BLaER1 (cell line): ENCODE measurements around the gene TEX48.
A peak's percentile ranks its signal among the peaks of the same experiment; 100 is the strongest.

Experiments
- H3K27ac ChIP-seq: shearing (Covaris generic); formaldehyde crosslinking; 2 replicates; pipeline ENCODE4 v1.8.1; 2022
- H3K27me3 ChIP-seq: shearing (Covaris generic); formaldehyde crosslinking; 2 replicates; pipeline ENCODE4 v1.8.1; 2022
- H3K36me3 ChIP-seq: shearing (Covaris generic); formaldehyde crosslinking; 2 replicates; pipeline ENCODE4 v1.8.1; 2022
- H3K4me1 ChIP-seq: shearing (Covaris generic); formaldehyde crosslinking; 2 replicates; pipeline ENCODE4 v1.8.1; 2022
- H3K4me2 ChIP-seq: shearing (Covaris generic); formaldehyde crosslinking; 2 replicates; pipeline ENCODE4 v1.8.1; 2022
- H3K4me3 ChIP-seq: shearing (Covaris generic); formaldehyde crosslinking; 2 replicates; pipeline ENCODE4 v1.8.1; 2022
- H3K9ac ChIP-seq: shearing (Covaris generic); formaldehyde crosslinking; 2 replicates; pipeline ENCODE4 v1.8.1; 2022
- H3K9me3 ChIP-seq: shearing (Covaris generic); formaldehyde crosslinking; 2 replicates; pipeline ENCODE4 v1.8.1; 2022
- H4K20me1 ChIP-seq: shearing (Covaris generic); formaldehyde crosslinking; 2 replicates; pipeline ENCODE4 v1.8.1; 2022
- Cebpa-rat ChIP-seq: shearing (Covaris generic); IDR thresholded peaks from 2 replicates; pipeline ENCODE4 v1.8.1; 2022

The TEX48 gene

GRCh38 chr9:114720086-114720676 is 38.2 kb upstream of the TEX48 start:
- Histone ChIP-seq H3K9ac (no peak overlapping the region), H4K20me1 (no peaks in the 10 kb centered on the region), H3K9me3 (0 out of 2 replicates have a peak, but pooled peaks cover 14% of the 10 kb centered on the region), H3K27ac (no peak overlapping the region), H3K4me1 (peaks cover 28% of the 10 kb centered on the region), H3K36me3 (no peaks in the 10 kb centered on the region), H3K4me3 (no peak overlapping the region), H3K4me2 (no peak overlapping the region), H3K27me3 (no peaks in the 10 kb centered on the region)
- no peak for TF ChIP-seq Cebpa-rat

GRCh38 chr9:114719290-114719689 is 37.3 kb upstream of the TEX48 start:
- peaks cover 23% of the 10 kb centered on the region for H3K4me1 ChIP-seq
- H3K27me3 ChIP-seq: no peaks in the 10 kb centered on the region
- H3K9me3 ChIP-seq: 0 out of 2 replicates have a peak, but pooled peaks cover 14% of the 10 kb centered on the region
- H3K27ac ChIP-seq: no peak overlapping the region
- no peak for TF ChIP-seq Cebpa-rat
- no peak overlapping the region for H3K9ac ChIP-seq
- H4K20me1 ChIP-seq: no peaks in the 10 kb centered on the region
- no peaks in the 10 kb centered on the region for H3K36me3 ChIP-seq
- no peak overlapping the region for H3K4me2 ChIP-seq
- H3K4me3 ChIP-seq: no peak overlapping the region

GRCh38 chr9:114718801-114719221 is 36.8 kb upstream of the TEX48 start:
- no peak for TF ChIP-seq Cebpa-rat
- Histone ChIP-seq H3K9me3 (0 out of 2 replicates have a peak, but pooled peaks cover 14% of the 10 kb centered on the region), H3K9ac (no peak overlapping the region), H3K4me3 (no peak overlapping the region), H3K27me3 (no peaks in the 10 kb centered on the region), H3K4me1 (peaks cover 23% of the 10 kb centered on the region), H4K20me1 (no peaks in the 10 kb centered on the region), H3K4me2 (no peak overlapping the region), H3K36me3 (no peaks in the 10 kb centered on the region), H3K27ac (no peak overlapping the region)

- Histone ChIP-seq H4K20me1 (no peaks in the 10 kb centered on the region), H3K27me3 (no peaks in the 10 kb centered on the region), H3K9ac (no peak overlapping the region), H3K9me3 (0 out of 2 replicates have a peak, but pooled peaks cover 14% of the 10 kb centered on the region), H3K36me3 (no peaks in the 10 kb centered on the region), H3K4me1 (peaks cover 15% of the 10 kb centered on the region), H3K4me3 (no peak overlapping the region), H3K27ac (no peak overlapping the region), H3K4me2 (peak overlapping the region; percentile 49; the same call in 1 of the 2 replicates)
- TF ChIP-seq Cebpa-rat: no peak
Measured at GRCh38 chr9:114717908-114718486, 36.0 kb upstream of the TEX48 start.

GRCh38 chr9:114709636-114710035 is 27.6 kb upstream of the TEX48 start:
- Histone ChIP-seq H3K9me3 (no peaks in the 10 kb centered on the region), H3K4me3 (no peak overlapping the region), H3K27me3 (no peaks in the 10 kb centered on the region), H4K20me1 (no peaks in the 10 kb centered on the region), H3K4me2 (no peak overlapping the region), H3K4me1 (no peaks in the 10 kb centered on the region), H3K27ac (no peak overlapping the region), H3K36me3 (no peaks in the 10 kb centered on the region), H3K9ac (no peak overlapping the region)
- no peak for TF ChIP-seq Cebpa-rat

- Histone ChIP-seq H3K27ac (no peak overlapping the region), H3K27me3 (no peaks in the 10 kb centered on the region), H4K20me1 (no peaks in the 10 kb centered on the region), H3K36me3 (no peaks in the 10 kb centered on the region), H3K4me1 (no peaks in the 10 kb centered on the region), H3K9ac (no peak overlapping the region), H3K9me3 (no peaks in the 10 kb centered on the region), H3K4me3 (no peak overlapping the region), H3K4me2 (no peak overlapping the region)
- TF ChIP-seq Cebpa-rat: no peak
Measured at GRCh38 chr9:114706711-114707110, 24.7 kb upstream of the TEX48 start.

GRCh38 chr9:114701988-114702387 is 20.0 kb upstream of the TEX48 start:
- H3K9ac ChIP-seq: no peak overlapping the region
- H3K27ac ChIP-seq: no peak overlapping the region
- no peaks in the 10 kb centered on the region for H3K27me3 ChIP-seq
- H3K4me3 ChIP-seq: no peak overlapping the region
- no peaks in the 10 kb centered on the region for H4K20me1 ChIP-seq
- no peaks in the 10 kb centered on the region for H3K4me1 ChIP-seq
- H3K9me3 ChIP-seq: no peaks in the 10 kb centered on the region
- no peak overlapping the region for H3K4me2 ChIP-seq
- H3K36me3 ChIP-seq: no peaks in the 10 kb centered on the region
- TF ChIP-seq Cebpa-rat: no peak

GRCh38 chr9:114697951-114698351 is 16.0 kb upstream of the TEX48 start:
- no peak overlapping the region for H3K4me3 ChIP-seq
- H3K4me1 ChIP-seq: no peaks in the 10 kb centered on the region
- no peaks in the 10 kb centered on the region for H3K36me3 ChIP-seq
- H3K27me3 ChIP-seq: no peaks in the 10 kb centered on the region
- no peak overlapping the region for H3K9ac ChIP-seq
- TF ChIP-seq Cebpa-rat: no peak
- H3K27ac ChIP-seq: no peak overlapping the region
- H3K4me2 ChIP-seq: no peak overlapping the region
- no peaks in the 10 kb centered on the region for H4K20me1 ChIP-seq
- H3K9me3 ChIP-seq: no peaks in the 10 kb centered on the region

GRCh38 chr9:114696814-114697544 is 15.0 kb upstream of the TEX48 start:
- Histone ChIP-seq H3K9me3 (no peaks in the 10 kb centered on the region), H3K27me3 (no peaks in the 10 kb centered on the region), H3K36me3 (no peaks in the 10 kb centered on the region), H3K4me1 (no peaks in the 10 kb centered on the region), H3K9ac (no peak overlapping the region), H3K4me3 (no peak overlapping the region), H4K20me1 (no peaks in the 10 kb centered on the region), H3K4me2 (no peak overlapping the region), H3K27ac (no peak overlapping the region)
- TF ChIP-seq Cebpa-rat: no peak

- Histone ChIP-seq H3K9ac (no peak overlapping the region), H3K4me2 (no peak overlapping the region), H3K27ac (no peak overlapping the region), H4K20me1 (no peaks in the 10 kb centered on the region), H3K36me3 (no peaks in the 10 kb centered on the region), H3K4me3 (no peak overlapping the region), H3K27me3 (no peaks in the 10 kb centered on the region), H3K9me3 (no peaks in the 10 kb centered on the region), H3K4me1 (no peaks in the 10 kb centered on the region)
- TF ChIP-seq Cebpa-rat: no peak
Measured at GRCh38 chr9:114695948-114696347, 14.0 kb upstream of the TEX48 start.
